ENCODE results near the gene RTN3. TPM values are rescaled to one million over a fixed set of nuclear protein-coding genes. Genes with fewer than 3 reads are reported as not detected.

RTN3 gene
- total and polyA plus RNA-seq, 12 donors, result 31.1 to 72.0 (median 50.6) TPM

DNA sequence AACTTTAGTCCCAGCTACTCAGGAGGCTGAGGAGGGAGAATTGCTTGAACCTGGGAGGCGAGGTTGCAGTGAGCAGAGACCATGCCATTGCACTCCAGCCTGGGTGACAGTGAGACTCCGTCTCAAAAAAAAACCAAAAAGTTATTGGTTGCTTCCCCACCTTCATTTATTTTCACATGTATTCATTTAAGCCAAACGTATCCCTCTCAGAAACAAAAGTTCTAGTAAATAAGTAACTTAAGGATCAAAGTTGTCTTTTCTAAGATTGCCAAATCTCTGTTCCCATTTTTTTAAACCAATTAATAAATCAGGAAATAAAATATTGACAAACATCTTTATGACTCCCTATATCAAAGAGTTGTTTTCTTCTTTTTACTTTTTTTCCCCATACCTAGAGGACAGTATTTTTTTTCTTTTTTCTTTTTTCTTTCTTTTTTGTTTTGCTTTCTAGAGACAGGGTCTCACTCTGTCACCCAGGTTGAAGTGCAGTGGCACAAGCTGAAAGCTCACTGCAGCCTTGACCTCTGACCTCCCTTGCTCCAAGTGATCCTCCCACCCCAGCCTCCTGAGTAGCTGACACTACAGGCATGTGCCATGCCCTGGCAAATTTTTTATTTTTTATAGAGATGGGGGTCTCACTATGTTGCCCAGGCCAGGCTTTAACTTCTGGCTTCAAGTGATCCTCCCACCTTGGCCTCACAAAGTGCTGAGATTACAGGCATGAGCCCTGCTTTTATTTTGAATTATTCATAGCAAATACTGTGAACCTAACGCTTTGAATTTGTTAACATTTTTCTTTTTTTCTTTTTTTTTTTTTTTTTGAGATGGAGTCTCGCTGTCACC is 75.8 kb downstream of the RTN3 start:
- no peak overlapping the region for H3K27ac ChIP-seq
- no peak for DNase-seq
- H3K4me1 ChIP-seq, result peaks cover 0 to 6% (median 1%) of the 10 kb centered on the region in 9 donors
- intact Hi-C loops (cut with DNase I), result no loop called here
- H3K36me3 ChIP-seq, result peaks cover 0 to 84% (median 28%) of the 10 kb centered on the region in 9 donors
- WGBS, 2 donors, result 94 to 99% methylated on average over 5 of the region's 5 CpGs
- no peaks in the 10 kb centered on the region for H3K9me3 ChIP-seq
- no peak overlapping the region for H3K4me3 ChIP-seq
- ATAC-seq, result no peak
- TF ChIP-seq, protein P1, sequence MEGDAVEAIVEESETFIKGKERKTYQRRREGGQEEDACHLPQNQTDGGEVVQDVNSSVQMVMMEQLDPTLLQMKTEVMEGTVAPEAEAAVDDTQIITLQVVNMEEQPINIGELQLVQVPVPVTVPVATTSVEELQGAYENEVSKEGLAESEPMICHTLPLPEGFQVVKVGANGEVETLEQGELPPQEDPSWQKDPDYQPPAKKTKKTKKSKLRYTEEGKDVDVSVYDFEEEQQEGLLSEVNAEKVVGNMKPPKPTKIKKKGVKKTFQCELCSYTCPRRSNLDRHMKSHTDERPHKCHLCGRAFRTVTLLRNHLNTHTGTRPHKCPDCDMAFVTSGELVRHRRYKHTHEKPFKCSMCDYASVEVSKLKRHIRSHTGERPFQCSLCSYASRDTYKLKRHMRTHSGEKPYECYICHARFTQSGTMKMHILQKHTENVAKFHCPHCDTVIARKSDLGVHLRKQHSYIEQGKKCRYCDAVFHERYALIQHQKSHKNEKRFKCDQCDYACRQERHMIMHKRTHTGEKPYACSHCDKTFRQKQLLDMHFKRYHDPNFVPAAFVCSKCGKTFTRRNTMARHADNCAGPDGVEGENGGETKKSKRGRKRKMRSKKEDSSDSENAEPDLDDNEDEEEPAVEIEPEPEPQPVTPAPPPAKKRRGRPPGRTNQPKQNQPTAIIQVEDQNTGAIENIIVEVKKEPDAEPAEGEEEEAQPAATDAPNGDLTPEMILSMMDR (IDR thresholded peaks at IDR 0.05), result no peak
- no peaks in the 10 kb centered on the region for H3K27me3 ChIP-seq

GRCh38 chr11:63760487-63761079 is 79.3 kb downstream of the RTN3 start:
- no peak for ATAC-seq
- H3K36me3 ChIP-seq, result peaks cover 0 to 62% (median 16%) of the 10 kb centered on the region in 9 donors

DNA sequence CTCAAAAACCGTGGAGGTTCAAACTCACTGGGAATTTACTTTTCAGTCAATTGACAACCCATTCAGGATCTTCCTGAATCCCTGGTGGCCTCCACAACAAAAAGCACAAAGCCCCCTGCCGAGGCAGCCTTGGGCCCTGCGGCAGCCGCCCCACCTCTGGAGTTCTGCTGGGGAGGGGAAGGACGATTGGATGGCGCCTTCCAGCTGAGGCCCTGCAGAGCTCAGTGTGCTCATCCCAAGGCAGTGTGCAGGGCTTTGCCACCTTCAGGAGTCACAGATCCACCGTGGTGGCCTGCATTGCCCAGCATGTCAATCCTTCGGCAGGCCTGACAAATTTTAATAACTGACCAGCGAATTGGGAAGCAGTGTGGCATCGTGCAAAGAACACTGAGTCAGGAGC is 79.9 kb downstream of the RTN3 start:
- H3K27ac ChIP-seq, result no peak overlapping the region
- TF ChIP-seq, protein P1 (IDR thresholded peaks at IDR 0.05), result no peak
- DNase-seq (no peak), ATAC-seq (no peak)
- peaks cover 0 to 62% (median 16%) of the 10 kb centered on the region in 9 donors for H3K36me3 ChIP-seq
- intact Hi-C loops (cut with DNase I), result loop anchor here in 5 of 10 donors (10.0 kb wide), 3 partner anchors 54 to 384 kb away; partner anchors contain the start of gene SPINDOC (in 1 of the 5)
- WGBS, 2 donors, result 81 to 82% methylated on average over 10 of the region's 10 CpGs
- no peaks in the 10 kb centered on the region for H3K27me3 ChIP-seq
- no peaks in the 10 kb centered on the region for H3K9me3 ChIP-seq
- H3K4me1 ChIP-seq, result peaks cover 8 to 36% (median 11%) of the 10 kb centered on the region in 9 donors
- H3K4me3 ChIP-seq, result no peak overlapping the region

More at GRCh38 chr11:63760487-63761079, 79.3 kb downstream of the RTN3 start:
- Histone ChIP-seq H3K4me3 (no peak overlapping the region), H3K27ac (no peak overlapping the region), H3K4me1 (peaks cover 7 to 30% (median 11%) of the 10 kb centered on the region in 9 donors), H3K9me3 (no peaks in the 10 kb centered on the region), H3K27me3 (no peaks in the 10 kb centered on the region)
- TF ChIP-seq, protein P1 (IDR thresholded peaks at IDR 0.05), result no peak
- 91 to 94% methylated on average over 5 of the region's 5 CpGs for WGBS, 2 donors
- intact Hi-C loops (cut with DNase I), result loop anchor here in 5 of 10 donors (10.0 kb wide), 3 partner anchors 54 to 384 kb away; partner anchors contain the start of gene SPINDOC (in 1 of the 5)
- no peak for DNase-seq

DNA sequence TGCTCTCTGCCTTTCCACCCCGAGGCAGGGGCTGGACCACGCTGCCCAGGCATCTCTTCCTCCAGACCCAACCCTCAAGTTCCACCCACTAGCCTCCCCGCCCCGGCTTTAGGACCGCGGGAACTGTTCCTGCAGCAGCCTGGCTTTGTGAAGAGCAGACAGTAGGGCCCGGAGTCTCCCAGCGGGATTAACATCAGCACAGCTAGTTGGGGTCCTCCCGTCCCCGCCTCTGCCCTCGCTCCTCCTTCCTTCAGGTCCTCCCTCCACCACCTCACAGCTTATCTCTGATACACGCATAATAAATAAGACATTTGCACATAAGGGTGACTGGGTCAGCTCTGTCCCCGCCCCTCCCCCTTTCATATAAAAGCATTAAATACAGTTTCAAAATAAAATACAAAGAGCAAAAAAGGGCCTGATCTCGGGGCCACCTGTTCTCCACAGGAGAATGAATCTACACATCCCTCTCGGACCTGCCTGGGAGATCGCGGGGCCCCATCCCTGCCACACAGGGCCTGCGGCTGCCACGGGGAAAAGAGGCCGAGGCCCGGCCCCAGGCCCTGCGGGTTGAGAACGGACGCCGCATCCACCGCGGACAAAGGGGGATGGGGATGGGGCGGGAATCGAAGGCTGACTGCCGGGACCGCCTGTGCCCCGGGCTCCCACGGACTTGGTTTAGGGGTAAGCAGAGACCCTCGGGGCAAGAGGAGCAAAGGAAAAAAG is 80.8 kb downstream of the RTN3 start:
- ATAC-seq (peak in 5 of 8 donors; percentile 0 to 14 (median 3)), DNase-seq (peak; percentile 17 to 35)
- intact Hi-C loops (cut with DNase I), result loop anchor here in 5 of 10 donors (10.0 kb wide), 3 partner anchors 53 to 383 kb away; partner anchors contain the start of gene SPINDOC (in 1 of the 5)
- Histone ChIP-seq H3K36me3 (peaks cover 0 to 53% (median 13%) of the 10 kb centered on the region in 9 donors), H3K9me3 (no peaks in the 10 kb centered on the region), H3K4me1 (peaks cover 10 to 45% (median 19%) of the 10 kb centered on the region in 9 donors), H3K4me3 (peak overlapping the region; percentile 26 to 67 (median 54)), H3K27ac (peak overlapping the region in 7 of 10 donors; percentile 49 to 74 (median 69)), H3K27me3 (no peaks in the 10 kb centered on the region)
- 52 to 55% methylated on average over 34 of the region's 34 CpGs for WGBS, 2 donors
- TF ChIP-seq, protein P1 (IDR thresholded peaks at IDR 0.05), result no peak

All from heart right ventricle (tissue), 16 donors.